HS-5 (cell line): ENCODE results near the gene NAA25.

Source experiments
- DNase-seq: peaks from one replicate; pipeline ENCODE4 v3.0.0-alpha.2; 2012; ENCODE audit warnings: low read depth

Gene NAA25

GRCh38 chr12:112108202-112109079 is at the start of gene NAA25:
Gene NAA25, minus strand, starts transcription at chr12:112108783. Its CDS starts 10 bp downstream, at chr12:112108773.
- DNase-seq: peak; percentile 68

GRCh38 chr12:112153893-112154219 is 45.3 kb upstream of the NAA25 start:
- DNase-seq: no peak

GRCh38 chr12:112153181-112153892 is 44.8 kb upstream of the NAA25 start:
- no peak for DNase-seq

DNA sequence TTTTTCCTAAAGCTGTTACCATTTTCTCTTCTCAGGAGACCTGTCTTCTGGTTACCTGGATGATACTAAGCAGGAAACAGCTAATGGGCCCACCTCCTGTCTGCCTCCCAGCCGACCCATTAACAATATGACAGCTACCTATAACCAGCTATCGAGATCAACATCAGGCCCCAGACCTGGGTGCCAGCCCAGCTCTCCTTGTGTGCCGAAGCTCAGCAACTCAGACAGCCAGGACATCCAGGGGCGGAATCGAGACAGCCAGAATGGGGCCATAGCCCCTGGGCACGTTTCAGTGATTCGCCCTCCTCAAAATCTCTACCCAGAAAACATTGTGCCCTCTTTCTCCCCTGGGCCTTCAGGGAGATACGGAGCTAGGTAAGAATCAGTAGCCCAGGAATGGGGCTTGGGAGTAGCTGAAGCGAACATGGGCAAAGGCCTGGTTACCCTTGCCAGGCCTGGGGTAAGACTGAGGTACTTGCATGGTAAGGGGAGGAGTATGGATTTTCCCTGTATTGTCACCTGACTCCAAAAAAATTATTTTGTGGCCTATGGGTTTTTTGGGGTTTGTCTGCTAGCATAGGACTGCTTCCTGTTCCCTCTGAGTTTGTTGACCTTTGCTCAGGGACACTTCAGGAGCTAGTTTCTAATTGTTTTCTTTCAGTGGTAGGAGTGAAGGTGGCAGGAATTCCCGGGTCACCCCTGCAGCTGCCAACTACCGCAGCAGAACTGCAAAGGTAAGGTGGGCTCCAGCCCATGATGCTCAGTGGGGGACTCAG is 43.4 kb upstream of the NAA25 start:
- no peak for DNase-seq

GRCh38 chr12:112149596-112149995 is 41.0 kb upstream of the NAA25 start:
- DNase-seq: no peak

GRCh38 chr12:112148031-112148513 is 39.5 kb upstream of the NAA25 start:
- peak; percentile 45 for DNase-seq

DNA sequence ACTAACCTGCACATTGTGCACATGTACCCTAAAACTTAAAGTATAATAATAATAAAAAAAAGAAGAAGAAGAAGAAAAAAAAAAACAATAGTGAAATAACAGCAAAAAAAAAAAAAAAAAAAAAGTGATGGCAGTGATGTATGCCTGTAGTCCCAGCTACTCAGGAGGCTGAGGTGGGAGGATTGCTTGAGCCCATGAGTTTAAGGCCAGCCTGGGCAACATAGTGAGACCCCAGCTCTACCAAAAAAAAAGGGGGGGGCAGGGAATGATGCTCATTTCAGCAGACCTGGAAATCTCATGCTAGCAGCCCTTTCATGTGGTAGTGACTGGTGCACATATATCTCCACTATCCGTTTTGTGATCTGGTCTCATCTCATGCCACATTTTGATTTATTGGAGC is 37.5 kb upstream of the NAA25 start:
- DNase-seq: no peak

DNA sequence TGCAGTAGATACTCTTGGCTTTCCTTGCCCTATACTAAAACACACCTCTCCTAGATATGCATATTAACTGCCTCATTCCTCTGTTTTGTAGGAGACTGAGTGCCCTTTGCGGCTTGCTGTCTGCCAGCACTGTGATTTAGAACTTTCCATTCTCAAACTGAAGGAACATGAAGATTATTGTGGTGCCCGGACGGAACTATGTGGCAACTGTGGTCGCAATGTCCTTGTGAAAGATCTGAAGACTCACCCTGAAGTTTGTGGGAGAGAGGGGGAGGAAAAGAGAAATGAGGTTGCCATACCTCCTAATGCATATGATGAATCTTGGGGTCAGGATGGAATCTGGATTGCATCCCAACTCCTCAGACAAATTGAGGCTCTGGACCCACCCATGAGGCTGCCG is 32.1 kb upstream of the NAA25 start:
- DNase-seq: no peak

GRCh38 chr12:112134731-112135130 is 26.1 kb upstream of the NAA25 start:
- no peak for DNase-seq

DNA sequence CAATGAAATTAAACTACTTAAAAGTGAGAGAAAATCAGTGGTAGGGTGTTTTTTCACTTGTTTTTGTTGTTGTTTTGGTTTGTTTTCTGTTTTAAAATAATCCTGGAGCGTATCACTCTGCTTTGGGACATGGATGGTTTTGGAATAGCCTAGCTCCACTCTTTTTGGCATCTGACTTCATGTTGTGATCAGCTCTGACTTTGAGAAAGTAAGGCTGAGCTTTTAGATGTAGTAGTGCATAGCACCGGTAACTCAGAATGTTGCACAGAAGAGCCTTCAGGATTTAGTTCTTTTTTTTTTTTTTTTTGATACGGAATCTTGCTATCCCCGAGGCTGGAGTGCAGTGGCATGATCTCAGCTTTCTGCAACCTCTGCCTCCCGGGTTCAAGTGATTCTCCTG is 24.8 kb upstream of the NAA25 start:
- no peak for DNase-seq

DNA sequence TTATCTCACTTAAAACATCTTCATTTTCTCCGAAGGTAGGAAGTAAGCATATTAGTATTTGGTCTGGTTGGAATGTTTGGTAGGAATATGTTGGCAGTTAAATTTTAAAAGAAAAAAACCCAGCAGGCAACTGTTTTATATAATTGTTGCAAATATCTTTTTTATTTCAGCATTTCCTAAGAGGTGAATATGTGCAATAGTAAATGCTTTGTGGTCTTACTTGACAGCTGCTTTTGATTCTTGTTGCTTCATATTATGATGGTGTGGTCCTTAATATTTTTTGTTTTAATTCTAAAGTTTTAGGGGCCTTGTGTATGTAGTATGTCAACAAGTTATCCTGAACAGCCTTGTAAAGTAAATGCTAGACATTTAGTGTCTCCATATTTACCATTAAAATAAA is 23.1 kb upstream of the NAA25 start:
- no peak for DNase-seq

DNA sequence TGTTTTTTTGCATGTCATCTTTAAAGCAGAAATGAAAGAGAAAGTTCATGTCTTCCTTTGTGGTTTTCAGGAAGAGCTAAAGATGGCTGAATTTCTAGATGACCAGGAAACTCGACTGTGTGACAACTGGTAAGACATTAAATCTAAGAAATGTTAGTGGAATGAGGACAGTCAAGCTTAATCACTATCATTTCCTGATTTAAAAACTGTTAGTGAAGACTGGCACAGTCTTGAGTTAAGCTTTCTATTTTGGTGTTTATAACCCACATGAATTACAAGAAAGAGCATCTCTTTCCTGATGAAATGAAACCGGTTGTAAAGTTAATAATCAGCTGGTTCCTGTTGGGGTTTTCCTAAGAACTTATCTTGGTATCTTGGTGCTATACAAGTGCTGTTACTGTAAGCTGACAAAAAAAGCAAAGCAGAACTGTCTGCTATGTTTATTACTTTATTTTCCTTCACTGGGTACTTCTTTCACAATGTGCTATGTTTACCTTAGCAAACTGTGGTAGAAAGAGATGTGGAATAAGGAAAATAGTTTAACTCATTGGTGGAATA is 21.9 kb upstream of the NAA25 start:
- DNase-seq: no peak

GRCh38 chr12:112126911-112127310 is 18.3 kb upstream of the NAA25 start:
- DNase-seq: no peak

DNA sequence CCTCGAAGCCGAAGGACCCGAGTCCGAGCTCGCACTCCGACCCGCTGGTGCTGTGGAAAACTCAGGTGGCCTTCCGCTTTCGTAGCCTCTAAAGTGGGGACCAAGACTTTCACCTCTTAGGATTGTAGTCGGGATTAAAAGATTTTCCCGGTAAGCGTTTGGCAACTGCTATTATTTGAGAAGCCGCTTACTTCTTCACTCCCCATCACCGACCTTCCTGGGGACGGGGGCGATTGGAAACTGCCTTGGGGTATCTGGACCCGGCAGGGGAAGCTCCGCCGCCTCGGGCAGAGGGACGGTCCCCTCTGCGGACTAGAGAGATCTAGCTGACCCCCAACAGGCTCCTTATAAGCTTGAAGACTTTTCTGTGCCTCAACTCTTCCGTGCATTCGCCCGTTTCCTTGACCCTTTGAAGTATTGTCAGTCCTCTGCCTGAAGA is 17.4 kb upstream of the NAA25 start:
- no peak for DNase-seq

GRCh38 chr12:112125250-112125999 is 16.8 kb upstream of the NAA25 start, which contains the start of gene TRAFD1:
Gene TRAFD1, plus strand, starts transcription at chr12:112125560. Its CDS starts 4,963 bp downstream, at chr12:112130523.
- DNase-seq: peak; percentile 89

- no peak for DNase-seq
These were observed 16.3 kb upstream of the NAA25 start for GRCh38 chr12:112124918-112125249.

DNA sequence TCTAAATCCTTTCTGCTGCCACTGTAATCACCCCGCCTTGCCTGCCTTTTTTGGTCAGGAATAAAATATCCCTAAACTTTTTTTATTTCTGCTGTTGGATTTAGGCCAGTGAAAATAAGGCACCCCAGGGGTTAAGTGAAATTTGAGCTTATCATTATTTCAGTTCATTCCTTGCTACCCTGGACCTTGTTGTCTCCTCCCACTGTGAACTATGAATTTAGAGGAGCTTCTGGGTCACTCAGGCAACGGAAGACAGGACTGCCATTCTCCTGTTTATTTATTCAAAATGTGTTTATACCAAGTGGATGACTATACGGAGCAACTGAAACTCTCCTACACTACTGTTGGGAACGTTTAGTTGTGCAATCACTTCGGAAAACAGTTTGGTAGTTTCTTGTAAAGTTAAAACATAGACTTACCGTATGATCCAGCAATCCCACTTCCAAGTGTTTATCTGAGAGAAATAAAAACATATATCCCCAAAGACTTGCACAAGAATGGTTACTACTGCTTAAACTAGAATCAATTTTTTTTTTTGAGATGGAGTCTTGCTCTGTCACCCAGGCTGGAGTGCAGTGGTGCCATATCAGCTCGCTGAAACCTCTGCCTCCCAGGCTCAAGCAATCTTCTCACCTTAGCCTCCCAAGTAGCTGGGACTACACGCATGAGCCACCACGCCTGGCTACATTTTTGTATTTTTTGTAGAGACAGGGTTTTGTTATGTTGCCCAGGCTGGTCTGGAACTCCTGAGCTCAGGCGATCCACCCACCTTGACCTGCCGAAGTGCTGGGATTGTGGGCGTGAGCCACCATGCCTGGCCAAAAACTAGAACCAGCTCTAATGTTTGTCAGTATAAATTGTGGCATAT is 14.5 kb upstream of the NAA25 start:
- no peak for DNase-seq

- no peak for DNase-seq
These were observed 13.4 kb upstream of the NAA25 start for GRCh38 chr12:112121780-112122565.

- no peak for DNase-seq
These were observed 9.1 kb upstream of the NAA25 start for GRCh38 chr12:112117685-112118084.
